Renal pelvis (tissue), 12 donors: Measurements from ENCODE around the gene TMEM209. TPM values are rescaled to one million over a fixed set of nuclear protein-coding genes. Genes with fewer than 3 reads are reported as not detected.
"Not testable (repeated sequence)": the region's sequence is repeated elsewhere in the genome, so short reads cannot be mapped to it uniquely, and the experiment has no call there.

Experiments
- DNase-seq: peaks from one replicate; pipeline ENCODE4 v3.0.0-alpha.2; 2013
- long read RNA-seq, 16 experiments: transcript quantifications; one replicate each; lab custom pipeline, GENCODE V29; 2026
- polyA plus RNA-seq, 3 donors: library from polyadenylated mRNA; unstranded; fragments of 120-200 nt; gene quantifications; one replicate each; pipeline ENCODE4 v1.2.1, GENCODE V29; 2013; ENCODE audit not compliant: insufficient read length in 3 of 3

The TMEM209 gene
- polyA plus RNA-seq: 10 to 100 TPM; 21.7 to 28.0 (median 26.5) TPM
- long read RNA-seq, donor 1, partial matches to known transcripts: 0 of 3 reads
- long read RNA-seq, donor 1, other reads (novel, unspliced or antisense): 0 of 3 reads
- long read RNA-seq, donor 2, transcript TMEM209-201 (15 exons, 3,545 nt): major isoform, 5 of 5 reads
- long read RNA-seq, donor 2, partial matches to known transcripts: 0 of 5 reads
- long read RNA-seq, donor 2, other reads (novel, unspliced or antisense): 0 of 5 reads
- long read RNA-seq, donor 3, partial matches to known transcripts: 0 of 3 reads
- long read RNA-seq, donor 3, other reads (novel, unspliced or antisense): 0 of 3 reads
- long read RNA-seq, donor 4, partial matches to known transcripts: 0 of 1 reads
- long read RNA-seq, donor 4, other reads (novel, unspliced or antisense): 0 of 1 reads
- long read RNA-seq, donor 5, partial matches to known transcripts: 0 of 2 reads
- long read RNA-seq, donor 5, other reads (novel, unspliced or antisense): 0 of 2 reads
- long read RNA-seq, donor 6, partial matches to known transcripts: 0 of 2 reads
- long read RNA-seq, donor 6, other reads (novel, unspliced or antisense): 0 of 2 reads
- long read RNA-seq, donor 7, transcript TMEM209-201 (15 exons, 3,545 nt): major isoform, 5 of 11 reads
- long read RNA-seq, donor 7, partial matches to known transcripts: 5 of 11 reads
- long read RNA-seq, donor 7, other reads (novel, unspliced or antisense): 0 of 11 reads
- long read RNA-seq, donor 8: 0 reads
- long read RNA-seq, donor 9, partial matches to known transcripts: 0 of 2 reads
- long read RNA-seq, donor 9, other reads (novel, unspliced or antisense): 0 of 2 reads
- long read RNA-seq, donor 10, partial matches to known transcripts: 5 of 7 reads
- long read RNA-seq, donor 10, other reads (novel, unspliced or antisense): 0 of 7 reads
- long read RNA-seq, donor 11, partial matches to known transcripts: 0 of 3 reads
- long read RNA-seq, donor 11, other reads (novel, unspliced or antisense): 0 of 3 reads
- long read RNA-seq, donor 12, transcript TMEM209-201 (15 exons, 3,545 nt): major isoform, 7 of 18 reads
- long read RNA-seq, donor 12, partial matches to known transcripts: 11 of 18 reads
- long read RNA-seq, donor 12, other reads (novel, unspliced or antisense): 0 of 18 reads
- long read RNA-seq, donor 13, partial matches to known transcripts: 0 of 1 reads
- long read RNA-seq, donor 13, other reads (novel, unspliced or antisense): 0 of 1 reads
- long read RNA-seq, donor 14, transcript TMEM209-201 (15 exons, 3,545 nt): major isoform, 8 of 10 reads
- long read RNA-seq, donor 14, partial matches to known transcripts: 0 of 10 reads
- long read RNA-seq, donor 14, other reads (novel, unspliced or antisense): 0 of 10 reads
- long read RNA-seq, donor 15, transcript TMEM209-201 (15 exons, 3,545 nt): major isoform, 7 of 7 reads
- long read RNA-seq, donor 15, partial matches to known transcripts: 0 of 7 reads
- long read RNA-seq, donor 15, other reads (novel, unspliced or antisense): 0 of 7 reads
- long read RNA-seq, donor 16, partial matches to known transcripts: 0 of 3 reads
- long read RNA-seq, donor 16, other reads (novel, unspliced or antisense): 0 of 3 reads

- peak; percentile 99 for DNase-seq
Observed at GRCh38 chr7:130205084-130205947, at the start of gene TMEM209. TSS of gene TMEM209 (minus strand) at chr7:130205406. CDS start at chr7:130205375, 31 bp downstream.

GRCh38 chr7:130254555-130254954 lies 49.3 kb upstream of the TMEM209 start:
- no peak for DNase-seq

- not testable (repeated sequence) for DNase-seq
Observed at GRCh38 chr7:130249626-130250025, 44.4 kb upstream of the TMEM209 start.

GRCh38 chr7:130248842-130249241 lies 43.6 kb upstream of the TMEM209 start:
- DNase-seq: not testable (repeated sequence)

- not testable (repeated sequence) for DNase-seq
Observed at GRCh38 chr7:130246491-130246890, 41.3 kb upstream of the TMEM209 start.

GRCh38 chr7:130243486-130243885 lies 38.3 kb upstream of the TMEM209 start:
- DNase-seq: not testable (repeated sequence)

GRCh38 chr7:130242198-130243014 lies 37.2 kb upstream of the TMEM209 start:
- no peak for DNase-seq

GRCh38 chr7:130240240-130240639 lies 35.0 kb upstream of the TMEM209 start:
- DNase-seq: no peak

GRCh38 chr7:130236361-130236760 lies 31.2 kb upstream of the TMEM209 start:
- not testable (repeated sequence) for DNase-seq

GRCh38 chr7:130234078-130234477 lies 28.9 kb upstream of the TMEM209 start:
- DNase-seq: no peak

- DNase-seq: no peak
Observed at GRCh38 chr7:130232209-130232608, 27.0 kb upstream of the TMEM209 start.

- DNase-seq: no peak
Observed at GRCh38 chr7:130231792-130232191, 26.6 kb upstream of the TMEM209 start.

GRCh38 chr7:130229981-130230380 lies 24.8 kb upstream of the TMEM209 start:
- DNase-seq: not testable (repeated sequence)

GRCh38 chr7:130228840-130229502 lies 23.8 kb upstream of the TMEM209 start:
- DNase-seq: no peak

GRCh38 chr7:130227883-130228575 lies 22.8 kb upstream of the TMEM209 start:
- DNase-seq: no peak

- no peak for DNase-seq
Observed at GRCh38 chr7:130226333-130226732, 21.1 kb upstream of the TMEM209 start.

- DNase-seq: not testable (repeated sequence)
Observed at GRCh38 chr7:130224923-130225322, 19.7 kb upstream of the TMEM209 start.

GRCh38 chr7:130224210-130224609 lies 19.0 kb upstream of the TMEM209 start:
- DNase-seq: no peak
